Embryonic facial prominence (tissue), 1 donor: ENCODE results near the gene GPR176.
"Not testable (repeated sequence)": the region's sequence is repeated elsewhere in the genome, so short reads cannot be mapped to it uniquely, and the experiment has no call there.

Experiments used
- DNase-seq: peaks from one replicate; pipeline ENCODE4 v3.0.0-alpha.2; 2016; ENCODE audit errors: extremely low spot score

Gene GPR176

GRCh38 chr15:39936187-39936586 lies 16.1 kb upstream of the GPR176 start:
- no peak for DNase-seq

GRCh38 chr15:39935241-39935640 lies 15.2 kb upstream of the GPR176 start:
- DNase-seq, result no peak

GRCh38 chr15:39934397-39935071 lies 14.5 kb upstream of the GPR176 start:
- no peak for DNase-seq

GRCh38 chr15:39931615-39932014 lies 11.5 kb upstream of the GPR176 start:
- no peak for DNase-seq

GRCh38 chr15:39926526-39926925 lies 6.5 kb upstream of the GPR176 start:
- DNase-seq, result no peak

GRCh38 chr15:39925112-39925842 lies 5.2 kb upstream of the GPR176 start:
- DNase-seq, result no peak

- no peak for DNase-seq
Measured at GRCh38 chr15:39924437-39924836, 4.4 kb upstream of the GPR176 start.

- DNase-seq, result no peak
Measured at GRCh38 chr15:39922462-39923092, 2.5 kb upstream of the GPR176 start.

- no peak for DNase-seq
Measured at GRCh38 chr15:39921274-39921638, 1.2 kb upstream of the GPR176 start.

- DNase-seq, result peak; percentile 43
Measured at GRCh38 chr15:39920510-39921273, 626 bp upstream of the GPR176 start.

- DNase-seq, result no peak
Measured at GRCh38 chr15:39919411-39919747, 687 bp downstream of the GPR176 start.

- DNase-seq, result no peak
Measured at GRCh38 chr15:39918688-39919385, 1.2 kb downstream of the GPR176 start.

- no peak for DNase-seq
Measured at GRCh38 chr15:39914977-39915376, 5.1 kb downstream of the GPR176 start.

GRCh38 chr15:39909007-39909406 lies 11.1 kb downstream of the GPR176 start:
- DNase-seq, result no peak

- DNase-seq, result no peak
Measured at GRCh38 chr15:39908186-39908585, 11.9 kb downstream of the GPR176 start.

GRCh38 chr15:39907216-39907615 lies 12.8 kb downstream of the GPR176 start:
- no peak for DNase-seq

GRCh38 chr15:39904115-39904514 lies 16.0 kb downstream of the GPR176 start:
- DNase-seq, result no peak

GRCh38 chr15:39898317-39898716 lies 21.7 kb downstream of the GPR176 start:
- no peak for DNase-seq

- no peak for DNase-seq
Measured at GRCh38 chr15:39896846-39897245, 23.2 kb downstream of the GPR176 start.

- no peak for DNase-seq
Measured at GRCh38 chr15:39896101-39896500, 24.0 kb downstream of the GPR176 start.

- not testable (repeated sequence) for DNase-seq
Measured at GRCh38 chr15:39893051-39893450, 27.0 kb downstream of the GPR176 start.

- no peak for DNase-seq
Measured at GRCh38 chr15:39892418-39892817, 27.6 kb downstream of the GPR176 start.
